B cell (primary cell): ENCODE measurements around the gene APCDD1L. TPM values are rescaled to one million over a fixed set of nuclear protein-coding genes. Genes with fewer than 3 reads are reported as not detected.

ENCODE experiments used
- ATAC-seq: fragments of 200-7000 bp; cut with Tn5 transposase; one replicate; pipeline ENCODE4 v1.10.0; 2021; ENCODE audit warnings: low read depth, mild to moderate bottlenecking, moderate number of reproducible peaks, moderate library complexity
- CTCF ChIA-PET: fragments of 350-600 bp; sonication (Branson Sonifier 250); formaldehyde crosslinking; loops from one replicate; lab custom pipeline; 2021; ENCODE audit warnings: antibody characterized with exemption, inconsistent platforms; lab: Charles Lee
- POLR2A ChIA-PET: fragments of 350-600 bp; sonication (Branson Sonifier 250); formaldehyde crosslinking; loops from one replicate; lab custom pipeline; 2021; ENCODE audit warnings: antibody characterized with exemption; lab: Charles Lee
- DNase-seq: peaks from one replicate; pipeline ENCODE4 v3.0.0; 2013
- H2AFZ ChIP-seq: 2 replicates; pipeline ENCODE4 v1.6.1; 2012; ENCODE audit warnings: mild to moderate bottlenecking, low read depth, low read length; ENCODE audit not compliant: insufficient read depth, poor library complexity, severe bottlenecking
- H3K27ac ChIP-seq, 2 donors: 1 replicate in 1 of 2; 2 replicates in 1 of 2; pipeline ENCODE4 v1.5.1; 2012 to 2013; ENCODE audit warnings: low read length in 2 of 2, mild to moderate bottlenecking in 2 of 2, moderate library complexity in 1 of 2
- H3K27me3 ChIP-seq, 4 experiments: fragments of 200-600 bp in 1 of 4; sonication (generic) in 1 of 4; replicated peaks in 1 of 4; 1 replicate in 2 of 4; 2 replicates in 2 of 4; pipeline versions ENCODE4 v1.6.1 to v1.7.0; 2013 to 2016; ENCODE audit warnings: low read length in 3 of 4, mild to moderate bottlenecking in 2 of 4, mixed read lengths in 1 of 4, moderate library complexity in 1 of 4; ENCODE audit not compliant: insufficient read depth in 4 of 4, control insufficient read depth in 3 of 4; ENCODE audit errors: control extremely low read depth in 1 of 4
- H3K36me3 ChIP-seq, 2 experiments: replicated peaks in 1 of 2; 1 replicate in 1 of 2; 2 replicates in 1 of 2; pipeline versions ENCODE4 v1.6.1 to v1.7.1; 2013; ENCODE audit warnings: low read length in 1 of 2; ENCODE audit not compliant: insufficient read depth in 2 of 2, control insufficient read depth in 1 of 2; ENCODE audit errors: control extremely low read depth in 1 of 2, extremely low read depth in 1 of 2
- H3K4me1 ChIP-seq, 2 donors: fragments of 200-600 bp in 1 of 2; sonication (generic) in 1 of 2; 1 replicate in 1 of 2; 2 replicates in 1 of 2; pipeline versions ENCODE4 v1.5.1 to v1.6.1; 2013 to 2017; ENCODE audit warnings: low read length in 2 of 2; ENCODE audit not compliant: control insufficient read depth in 2 of 2, insufficient read depth in 2 of 2
- H3K4me2 ChIP-seq: replicated peaks from 2 replicates; pipeline ENCODE3; 2012; ENCODE audit warnings: mild to moderate bottlenecking, low read depth, low read length; ENCODE audit not compliant: poor library complexity, severe bottlenecking
- H3K4me3 ChIP-seq, 5 experiments: fragments of 200-600 bp in 1 of 5; sonication (generic) in 1 of 5; 1 replicate in 3 of 5; 2 replicates in 2 of 5; pipeline versions ENCODE4 v1.5.1 to v1.7.0; 2011 to 2016; ENCODE audit warnings: low read length in 4 of 5, mild to moderate bottlenecking in 4 of 5, low read depth in 2 of 5, control low read depth in 1 of 5, moderate library complexity in 1 of 5; ENCODE audit not compliant: insufficient read depth in 1 of 5; ENCODE audit errors: control extremely low read depth in 1 of 5, extremely low read depth in 1 of 5
- H3K79me2 ChIP-seq: fragments of 200-600 bp; sonication (generic); one replicate; pipeline ENCODE4 v1.6.0; 2016; ENCODE audit warnings: low read length; ENCODE audit not compliant: control insufficient read depth, insufficient read depth
- H3K9ac ChIP-seq: fragments of 200-600 bp; sonication (generic); 2 replicates; pipeline ENCODE4 v1.6.1; 2017; ENCODE audit warnings: mild to moderate bottlenecking, low read length, moderate library complexity
- H3K9me3 ChIP-seq, 3 donors: one replicate each; pipeline versions ENCODE4 v1.6.1 to v1.7.1; 2013; ENCODE audit warnings: low read length in 2 of 3; ENCODE audit not compliant: control insufficient read depth in 2 of 3, insufficient read depth in 1 of 3; ENCODE audit errors: control extremely low read depth in 1 of 3
- H4K20me1 ChIP-seq: 2 replicates; pipeline ENCODE4 v1.6.0; 2012; ENCODE audit warnings: mild to moderate bottlenecking, low read length; ENCODE audit not compliant: insufficient read depth, control insufficient read depth, poor library complexity, severe bottlenecking
- H3K27ac Mint-ChIP-seq: one replicate; pipeline ENCODE4 v1.8.0; 2021; ENCODE audit warnings: mixed read lengths
- H3K27me3 Mint-ChIP-seq: one replicate; pipeline ENCODE4 v1.8.0; 2021; ENCODE audit warnings: mixed read lengths
- H3K4me1 Mint-ChIP-seq: one replicate; pipeline ENCODE4 v1.8.0; 2021; ENCODE audit warnings: mixed read lengths
- H3K4me3 Mint-ChIP-seq: one replicate; pipeline ENCODE4 v1.8.0; 2021; ENCODE audit warnings: mixed read lengths
- H3K9me3 Mint-ChIP-seq: one replicate; pipeline ENCODE4 v1.8.0; 2022; ENCODE audit warnings: mixed read lengths; ENCODE audit not compliant: insufficient read depth
- CTCF ChIP-seq: fragments of 200-600 bp; IDR thresholded peaks from one replicate; pipeline ENCODE4 v1.8.0; 2022; ENCODE audit warnings: antibody characterized with exemption, mild to moderate bottlenecking
- EZH2 ChIP-seq: IDR thresholded peaks from 2 replicates; pipeline ENCODE4 v1.6.1; 2012; ENCODE audit warnings: borderline replicate concordance, low read depth, mild to moderate bottlenecking, moderate library complexity, low read length; ENCODE audit not compliant: insufficient read depth, poor library complexity, severe bottlenecking
- WGBS: methylation state at CpG from one replicate; pipeline ENCODE4 v1.1.5; 2013; ENCODE audit warnings: missing lambda C conversion rate; ENCODE audit not compliant: insufficient coverage; 5-methylcytosine and 5-hydroxymethylcytosine counted together
- intact Hi-C: fragments of 100-400 bp; cut with micrococcal nuclease; formaldehyde crosslinking; loops from one replicate; pipeline ENCODE4 v1.10.0; 2022
- polyA plus RNA-seq: library from polyadenylated mRNA; depleted of rRNA; stranded (reverse); fragments of >200 nt; gene quantifications from 2 replicates; pipeline ENCODE4 v1.2.3, GENCODE V29; 2012
- total RNA-seq, 2 donors: library from RNA; stranded (reverse); fragments of 120-200 nt in 1 of 2; gene quantifications; 1 replicate in 1 of 2; 2 replicates in 1 of 2; pipeline versions ENCODE4 v1.2.3 to v1.2.4, GENCODE V29; 2013 to 2022

Gene APCDD1L
- total and polyA plus RNA-seq, 2 donors (not counting 1 experiment from before 2014, with no cell fraction given): not detected

DNA sequence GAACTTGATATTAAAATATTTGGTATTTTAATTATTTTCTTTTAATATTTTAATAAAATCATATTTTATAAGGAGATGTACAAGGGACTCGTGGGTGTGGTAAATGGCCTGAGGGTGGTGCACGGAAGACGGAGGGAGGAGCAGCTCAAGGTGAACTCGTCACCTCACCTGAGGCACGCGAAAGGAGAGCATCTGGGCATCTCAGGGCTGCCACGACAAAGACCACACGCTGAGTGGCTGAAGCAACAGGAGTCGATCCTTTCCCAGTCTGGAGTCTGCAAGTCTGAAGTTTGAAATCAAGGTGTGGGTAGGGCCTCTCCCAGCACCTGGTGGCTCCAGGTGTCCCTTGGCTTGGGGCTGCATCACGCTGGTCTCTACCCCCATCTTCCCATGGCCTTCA is 39.7 kb downstream of the APCDD1L start:
- no peak for ATAC-seq
- Histone ChIP-seq H2AFZ (no peak overlapping the region), H3K4me3 (no peak overlapping the region), H3K9me3 (peaks cover 0 to 13% (median 4%) of the 10 kb centered on the region in 3 donors), H3K36me3 (no peaks in the 10 kb centered on the region), H3K27ac (no peak overlapping the region), H3K27me3 (no peaks in the 10 kb centered on the region), H3K9ac (no peak overlapping the region), H3K79me2 (no peaks in the 10 kb centered on the region), H4K20me1 (no peaks in the 10 kb centered on the region), H3K4me2 (no peak overlapping the region), H3K4me1 (no peaks in the 10 kb centered on the region)
- WGBS: 97% methylated on average over 10 of the region's 10 CpGs
- intact Hi-C loops: no loop called here
- no peak for TF ChIP-seq EZH2
- H3K4me3 Mint-ChIP-seq: no peak overlapping the region
- ChIA-PET CTCF (no interaction called here), POLR2A (no interaction called here)
- H3K27me3 Mint-ChIP-seq: no peaks in the 10 kb centered on the region
- DNase-seq: no peak
- H3K27ac Mint-ChIP-seq: no peak overlapping the region
- peaks cover 9% of the 10 kb centered on the region for H3K9me3 Mint-ChIP-seq
- no peaks in the 10 kb centered on the region for H3K4me1 Mint-ChIP-seq

GRCh38 chr20:58473453-58474425 is 41.5 kb downstream of the APCDD1L start:
- 95% methylated on average over 8 of the region's 13 CpGs for WGBS
- H3K4me1 ChIP-seq: no peaks in the 10 kb centered on the region
- H3K27ac ChIP-seq: no peak overlapping the region
- H3K4me2 ChIP-seq: no peak overlapping the region
- Mint-ChIP-seq H3K27me3 (peaks cover 2% of the 10 kb centered on the region), H3K9me3 (peaks cover 9% of the 10 kb centered on the region), H3K27ac (no peak overlapping the region), H3K4me1 (no peaks in the 10 kb centered on the region), H3K4me3 (no peak overlapping the region)
- ATAC-seq (no peak), DNase-seq (no peak)
- no peak overlapping the region for H3K9ac ChIP-seq
- H2AFZ ChIP-seq: no peak overlapping the region
- intact Hi-C loops: no loop called here
- no peaks in the 10 kb centered on the region for H3K36me3 ChIP-seq
- ChIA-PET POLR2A (no interaction called here), CTCF (interaction anchor here (0.6 kb wide), 1 partner anchor 178 kb away, joined by 3 read pairs; no protein-coding TSS in a partner anchor)
- H4K20me1 ChIP-seq: no peaks in the 10 kb centered on the region
- no peak overlapping the region for H3K4me3 ChIP-seq
- TF ChIP-seq EZH2 (no peak), CTCF (no peak)
- no peaks in the 10 kb centered on the region for H3K79me2 ChIP-seq
- no peaks in the 10 kb centered on the region for H3K27me3 ChIP-seq
- H3K9me3 ChIP-seq: peaks cover 0 to 12% (median 4%) of the 10 kb centered on the region in 3 donors
